Keratinocyte (primary cell): ENCODE data around the gene PCF11. TPM values are rescaled to one million over a fixed set of nuclear protein-coding genes. Genes with fewer than 3 reads are reported as not detected.

Source experiments
- DNase-seq: peaks from one replicate; pipeline ENCODE4 v3.0.0-alpha.2; 2011; ENCODE audit warnings: low read depth, missing footprints, low spot score
- FAIRE-seq: peaks from 2 replicates; lab custom pipeline; 2011; peaks lifted over from hg19 to GRCh38; lab: Jason Lieb, UNC
- H2AFZ ChIP-seq: 2 replicates; pipeline ENCODE4 v1.6.0; 2012; ENCODE audit warnings: low read length, control low read depth, inconsistent platforms; ENCODE audit not compliant: control insufficient read depth
- H3K27ac ChIP-seq: 2 replicates; pipeline ENCODE4 v1.5.1; 2011; ENCODE audit warnings: low read length; ENCODE audit not compliant: control insufficient read depth, insufficient read depth
- H3K27me3 ChIP-seq: 3 replicates; pipeline ENCODE4 v1.6.0; 2011; ENCODE audit warnings: low read length; ENCODE audit not compliant: control insufficient read depth, insufficient read depth; ENCODE audit errors: extremely low read depth
- H3K36me3 ChIP-seq, 2 experiments: 2 replicates in 1 of 2; 3 replicates in 1 of 2; pipeline ENCODE4 v1.5.1; 2011; ENCODE audit warnings: low read length in 2 of 2, mild to moderate bottlenecking in 1 of 2; ENCODE audit not compliant: control insufficient read depth in 2 of 2, insufficient read depth in 2 of 2; ENCODE audit errors: extremely low read depth in 1 of 2
- H3K4me1 ChIP-seq: 3 replicates; pipeline ENCODE4 v1.5.1; 2011; ENCODE audit warnings: low read length; ENCODE audit not compliant: control insufficient read depth, insufficient read depth; ENCODE audit errors: extremely low read depth
- H3K4me2 ChIP-seq: 3 replicates; pipeline ENCODE4 v1.6.0; 2011; ENCODE audit warnings: low read depth, low read length; ENCODE audit not compliant: control insufficient read depth, insufficient read depth; ENCODE audit errors: extremely low read depth
- H3K4me3 ChIP-seq, 3 experiments: fragments of 200-600 bp in 1 of 3; sonication (generic) in 1 of 3; 2 replicates in 2 of 3; 3 replicates in 1 of 3; pipeline ENCODE4 v1.5.1; 2011 to 2016; ENCODE audit warnings: low read length in 3 of 3, mild to moderate bottlenecking in 3 of 3, control low read depth in 2 of 3, inconsistent platforms in 1 of 3, low read depth in 1 of 3, mixed read lengths in 1 of 3, mixed run types in 1 of 3, moderate library complexity in 1 of 3; ENCODE audit not compliant: control insufficient read depth in 2 of 3, insufficient read depth in 2 of 3; ENCODE audit errors: extremely low read depth in 1 of 3
- H3K79me2 ChIP-seq: 2 replicates; pipeline ENCODE4 v1.6.0; 2012; ENCODE audit warnings: low read length; ENCODE audit not compliant: control insufficient read depth, insufficient read depth
- H3K9ac ChIP-seq: 3 replicates; pipeline ENCODE4 v1.6.0; 2011; ENCODE audit warnings: low read length; ENCODE audit not compliant: control insufficient read depth, insufficient read depth; ENCODE audit errors: extremely low read depth
- H3K9me1 ChIP-seq: 3 replicates; pipeline ENCODE4 v1.6.0; 2011; ENCODE audit warnings: low read length; ENCODE audit not compliant: control insufficient read depth, insufficient read depth; ENCODE audit errors: extremely low read depth
- H3K9me3 ChIP-seq: 2 replicates; pipeline ENCODE4 v1.5.1; 2012; ENCODE audit warnings: low read depth, low read length; ENCODE audit not compliant: control insufficient read depth
- H4K20me1 ChIP-seq: 3 replicates; pipeline ENCODE4 v1.6.0; 2011; ENCODE audit warnings: low read length; ENCODE audit not compliant: control insufficient read depth, insufficient read depth; ENCODE audit errors: extremely low read depth
- CTCF ChIP-seq, 3 experiments: IDR thresholded peaks in 1 of 3; conservative IDR thresholded peaks in 1 of 3; optimal IDR thresholded peaks in 1 of 3; 2 replicates in 2 of 3; 3 replicates in 1 of 3; pipeline versions ENCODE3 to v1.5.1; 2011; ENCODE audit warnings: low read length in 3 of 3, mild to moderate bottlenecking in 3 of 3, moderate library complexity in 2 of 3, control low read depth in 1 of 3, inconsistent platforms in 1 of 3; ENCODE audit not compliant: insufficient read depth in 2 of 3; ENCODE audit errors: extremely low read depth in 1 of 3
- EZH2 ChIP-seq: IDR thresholded peaks from one replicate; pipeline ENCODE4 v1.6.1; 2012; ENCODE audit warnings: inconsistent platforms, mild to moderate bottlenecking, low read length, moderate library complexity
- dilution Hi-C: fragments of 300-500 bp; cut with MboI; formaldehyde crosslinking; loops from one replicate; pipeline ENCODE4 v1.7.0; 2020; ENCODE audit warnings: low sequenced_read_pairs; ENCODE audit not compliant: extremely low pct_ligation_motif_present
- polyA plus RNA-seq, 5 experiments: library from polyadenylated mRNA; depleted of rRNA in 3 of 5; stranded (reverse) in 3 of 5; stranded (forward) in 1 of 5; unstranded in 1 of 5; fragments of >200 nt; gene quantifications; 1 replicate in 1 of 5; 2 replicates in 3 of 5; 3 replicates in 1 of 5; pipeline versions ENCODE4 v1.2.1 to v1.2.3, GENCODE V29; 2011 to 2012; ENCODE audit warnings: missing spikeins in 2 of 5, low read depth in 1 of 5, low replicate concordance in 1 of 5

The PCF11 gene
- polyA plus RNA-seq, 1 donor (not counting 4 experiments of a cell fraction or from before 2014, with no cell fraction given), result 32.8 TPM

- no peak overlapping the region for H2AFZ ChIP-seq
- H4K20me1 ChIP-seq, result no peaks in the 10 kb centered on the region
- H3K27me3 ChIP-seq, result no peaks in the 10 kb centered on the region
- FAIRE-seq, result no peak
- H3K4me1 ChIP-seq, result peaks cover 6% of the 10 kb centered on the region
- no peak overlapping the region for H3K27ac ChIP-seq
- H3K79me2 ChIP-seq, result peaks cover 11% of the 10 kb centered on the region
- dilution Hi-C loops, result no loop called here
- no peaks in the 10 kb centered on the region for H3K9me1 ChIP-seq
- H3K9me3 ChIP-seq, result no peaks in the 10 kb centered on the region
- no peak overlapping the region for H3K4me2 ChIP-seq
- no peak overlapping the region for H3K4me3 ChIP-seq
- TF ChIP-seq EZH2 (no peak), CTCF (optimal IDR thresholded peaks at IDR 0.05 in 1 of 3, IDR thresholded peaks at IDR 0.05 in 1 of 3, conservative IDR thresholded peaks at IDR 0.05 in 1 of 3; ENCODE audit: extremely low read depth in 1 of 3, insufficient read depth in 2 of 3, low read length in 3 of 3) (no peak)
- peaks cover 13 to 30% of the 10 kb centered on the region in 2 experiments for H3K36me3 ChIP-seq
- no peak for DNase-seq
- no peak overlapping the region for H3K9ac ChIP-seq
These were observed 30.5 kb downstream of the PCF11 start for GRCh38 chr11:83187465-83187864.

GRCh38 chr11:83191491-83191890 lies 34.6 kb downstream of the PCF11 start:
- FAIRE-seq (no peak), DNase-seq (no peak)
- peaks cover 17% of the 10 kb centered on the region for H3K4me1 ChIP-seq
- H3K36me3 ChIP-seq, result peaks cover 12 to 18% of the 10 kb centered on the region in 2 experiments
- no peaks in the 10 kb centered on the region for H3K27me3 ChIP-seq
- H3K79me2 ChIP-seq, result peaks cover 23% of the 10 kb centered on the region
- no peak overlapping the region for H3K27ac ChIP-seq
- no peaks in the 10 kb centered on the region for H4K20me1 ChIP-seq
- no peaks in the 10 kb centered on the region for H3K9me3 ChIP-seq
- dilution Hi-C loops, result no loop called here
- no peak overlapping the region for H3K4me3 ChIP-seq
- H3K9ac ChIP-seq, result no peak overlapping the region
- no peaks in the 10 kb centered on the region for H3K9me1 ChIP-seq
- TF ChIP-seq EZH2 (no peak), CTCF (optimal IDR thresholded peaks at IDR 0.05 in 1 of 3, IDR thresholded peaks at IDR 0.05 in 1 of 3, conservative IDR thresholded peaks at IDR 0.05 in 1 of 3; ENCODE audit: extremely low read depth in 1 of 3, insufficient read depth in 2 of 3, low read length in 3 of 3) (no peak)
- no peak overlapping the region for H2AFZ ChIP-seq
- H3K4me2 ChIP-seq, result no peak overlapping the region
